HG03064 (cell line): ENCODE data around the gene YIPF4.
"Not testable (repeated sequence)": the region's sequence is repeated elsewhere in the genome, so short reads cannot be mapped to it uniquely, and the experiment has no call there.

Experiments used
- ATAC-seq: cut with Tn5 transposase; IDR thresholded peaks from one replicate; pipeline ENCODE4 v1.9.1; 2021; ENCODE audit warnings: low read depth; ENCODE audit not compliant: unreplicated experiment

YIPF4 gene

GRCh38 chr2:32284321-32284720 lies 6.6 kb downstream of the YIPF4 start:
- ATAC-seq = no peak

GRCh38 chr2:32289165-32289999 lies 11.7 kb downstream of the YIPF4 start:
- no peak for ATAC-seq

- ATAC-seq = no peak
These were observed 12.3 kb downstream of the YIPF4 start for GRCh38 chr2:32290000-32290339.

- no peak for ATAC-seq
These were observed 14.0 kb downstream of the YIPF4 start for GRCh38 chr2:32291746-32292145.

- not testable (repeated sequence) for ATAC-seq
These were observed 15.8 kb downstream of the YIPF4 start for GRCh38 chr2:32293493-32293892.

GRCh38 chr2:32293966-32294562 lies 16.4 kb downstream of the YIPF4 start:
- ATAC-seq = not testable (repeated sequence)

GRCh38 chr2:32310577-32310976 lies 32.9 kb downstream of the YIPF4 start:
- ATAC-seq = no peak

- ATAC-seq = no peak
These were observed 37.2 kb downstream of the YIPF4 start for GRCh38 chr2:32314886-32315285.

GRCh38 chr2:32328679-32329078 lies 51.0 kb downstream of the YIPF4 start:
- not testable (repeated sequence) for ATAC-seq

GRCh38 chr2:32329180-32329980 lies 51.7 kb downstream of the YIPF4 start:
- not testable (repeated sequence) for ATAC-seq

- ATAC-seq = no peak
These were observed 52.4 kb downstream of the YIPF4 start for GRCh38 chr2:32330136-32330535.

- ATAC-seq = no peak
These were observed 65.1 kb downstream of the YIPF4 start for GRCh38 chr2:32342801-32343200.

GRCh38 chr2:32350797-32351196 lies 73.1 kb downstream of the YIPF4 start:
- not testable (repeated sequence) for ATAC-seq

- no peak for ATAC-seq
These were observed 78.4 kb downstream of the YIPF4 start for GRCh38 chr2:32355976-32356680.

GRCh38 chr2:32356681-32357317 lies 79.1 kb downstream of the YIPF4 start, which contains the start of gene BIRC6:
BIRC6 (plus strand) TSS chr2:32357023; CDS start chr2:32357162, 139 bp downstream.
- peak; percentile 83 for ATAC-seq

- ATAC-seq = peak; percentile 7
These were observed 79.8 kb downstream of the YIPF4 start for GRCh38 chr2:32357318-32358110.

GRCh38 chr2:32358111-32358482 lies 80.4 kb downstream of the YIPF4 start:
- ATAC-seq = no peak

GRCh38 chr2:32360416-32360815 lies 82.7 kb downstream of the YIPF4 start:
- ATAC-seq = no peak

- ATAC-seq = not testable (repeated sequence)
These were observed 85.3 kb downstream of the YIPF4 start for GRCh38 chr2:32362997-32363396.
